ENCODE results near the gene ZNF3.

The ZNF3 gene

GRCh38 chr7:100107890-100108289, 26.4 kb upstream of the ZNF3 start:
- no peak for DNase-seq

GRCh38 chr7:100107125-100107737, 25.7 kb upstream of the ZNF3 start:
- no peak for DNase-seq

- no peak for DNase-seq
Measured at GRCh38 chr7:100106633-100107032, 25.1 kb upstream of the ZNF3 start.

- no peak for DNase-seq
Measured at GRCh38 chr7:100105534-100105933, 24.0 kb upstream of the ZNF3 start.

GRCh38 chr7:100102950-100103840, 21.7 kb upstream of the ZNF3 start:
- no peak for DNase-seq

- DNase-seq, result peak; percentile 90
Measured at GRCh38 chr7:100101016-100101862, 19.7 kb upstream of the ZNF3 start, which contains the start of the genes AP4M1 and MCM7. TSS of gene AP4M1 (plus strand) at chr7:100101643. CDS start at chr7:100101715, 72 bp downstream. TSS of gene MCM7 (minus strand) at chr7:100101397. CDS start at chr7:100101294, 103 bp downstream.

GRCh38 chr7:100100420-100101015, 19.0 kb upstream of the ZNF3 start:
- DNase-seq, result peak; percentile 68

GRCh38 chr7:100099452-100099851, 17.9 kb upstream of the ZNF3 start:
- DNase-seq, result no peak

GRCh38 chr7:100098913-100099312, 17.4 kb upstream of the ZNF3 start:
- DNase-seq, result no peak

GRCh38 chr7:100095704-100096103, 14.2 kb upstream of the ZNF3 start:
- no peak for DNase-seq

GRCh38 chr7:100095289-100095688, 13.8 kb upstream of the ZNF3 start:
- DNase-seq, result no peak

GRCh38 chr7:100093925-100094486, 12.5 kb upstream of the ZNF3 start:
- DNase-seq, result no peak

- no peak for DNase-seq
Measured at GRCh38 chr7:100093498-100093897, 12.0 kb upstream of the ZNF3 start.

- DNase-seq, result no peak
Measured at GRCh38 chr7:100093054-100093453, 11.5 kb upstream of the ZNF3 start.

GRCh38 chr7:100091411-100092181, 10.1 kb upstream of the ZNF3 start:
- DNase-seq, result no peak

GRCh38 chr7:100090527-100091410, 9.2 kb upstream of the ZNF3 start:
- no peak for DNase-seq

GRCh38 chr7:100089458-100090196, 8.1 kb upstream of the ZNF3 start:
- DNase-seq, result no peak

- DNase-seq, result no peak
Measured at GRCh38 chr7:100088621-100089457, 7.3 kb upstream of the ZNF3 start, which contains the start of gene COPS6. TSS of gene COPS6 (plus strand) at chr7:100088969. CDS start at chr7:100088991, 22 bp downstream.

Data from NCI-H1436 treated with DMSO at 0.1 percent for 48 hours (cell line).